MM.1S (cell line): Measurements from ENCODE around the gene ROCK1.

Experiments
- DNase-seq: peaks from one replicate; pipeline ENCODE4 v3.0.0-alpha.2; 2015
- H2AFZ ChIP-seq: fragments of 300-600 bp; sonication (generic); 2 replicates; pipeline ENCODE4 v1.6.0; 2016; ENCODE audit warnings: antibody characterized with exemption, low read length
- H3F3A ChIP-seq: fragments of 300-600 bp; sonication (generic); 2 replicates; pipeline ENCODE4 v1.6.1; 2016; ENCODE audit warnings: mild to moderate bottlenecking, antibody characterized with exemption, low read length, moderate library complexity, mixed read lengths; ENCODE audit not compliant: insufficient read depth
- H3K27ac ChIP-seq: fragments of 300-600 bp; sonication (generic); 2 replicates; pipeline ENCODE4 v1.5.1; 2016; ENCODE audit warnings: mild to moderate bottlenecking, low read length
- H3K27me3 ChIP-seq: fragments of 300-600 bp; sonication (generic); replicated peaks from 2 replicates; pipeline ENCODE4 v1.6.0; 2016; ENCODE audit warnings: low read length; ENCODE audit not compliant: insufficient read depth
- H3K36me3 ChIP-seq: fragments of 300-600 bp; sonication (generic); replicated peaks from 2 replicates; pipeline ENCODE4 v1.6.1; 2016; ENCODE audit warnings: mild to moderate bottlenecking, low read length, mixed read lengths; ENCODE audit not compliant: insufficient read depth
- H3K4me1 ChIP-seq: fragments of 300-600 bp; sonication (generic); 2 replicates; pipeline ENCODE4 v1.6.1; 2016; ENCODE audit warnings: low read length, mixed read lengths
- H3K4me2 ChIP-seq: fragments of 300-600 bp; sonication (generic); 2 replicates; pipeline ENCODE4 v1.6.0; 2016; ENCODE audit warnings: low read depth, low read length
- H3K4me3 ChIP-seq: fragments of 300-600 bp; sonication (generic); 2 replicates; pipeline ENCODE4 v1.5.1; 2016; ENCODE audit warnings: low read length, mixed read lengths
- H3K79me2 ChIP-seq: fragments of 300-600 bp; sonication (generic); 2 replicates; pipeline ENCODE4 v1.6.1; 2016; ENCODE audit warnings: mixed run types, low read length, mixed read lengths
- H3K9ac ChIP-seq: fragments of 300-600 bp; sonication (generic); 2 replicates; pipeline ENCODE4 v1.6.1; 2016; ENCODE audit warnings: low read length, mixed read lengths
- H3K9me2 ChIP-seq: fragments of 300-600 bp; sonication (generic); replicated peaks from 2 replicates; pipeline ENCODE4 v1.6.1; 2016; ENCODE audit warnings: mild to moderate bottlenecking, low read length, mixed read lengths; ENCODE audit not compliant: insufficient read depth
- H3K9me3 ChIP-seq: fragments of 300-600 bp; sonication (generic); replicated peaks from 2 replicates; pipeline ENCODE4 v1.6.1; 2016; ENCODE audit warnings: mild to moderate bottlenecking, low read length, mixed read lengths; ENCODE audit not compliant: insufficient read depth
- H4K20me1 ChIP-seq: fragments of 300-600 bp; sonication (generic); 2 replicates; pipeline ENCODE4 v1.6.1; 2016; ENCODE audit warnings: mild to moderate bottlenecking, low read length, moderate library complexity, mixed read lengths; ENCODE audit not compliant: insufficient read depth
- EZH2 ChIP-seq: fragments of 300-600 bp; sonication (generic); optimal IDR thresholded peaks from 2 replicates; pipeline ENCODE3; 2017; ENCODE audit warnings: low read depth, mild to moderate bottlenecking, antibody characterized with exemption, low read length, mixed read lengths
- EZH2phosphoT487 ChIP-seq: fragments of 300-600 bp; sonication (generic); IDR thresholded peaks from 2 replicates; pipeline ENCODE4 v1.6.1; 2018; ENCODE audit warnings: antibody characterized with exemption, low read length
- TF ChIP-seq, protein P1 (sequence below): fragments of 300-600 bp; sonication (generic); IDR thresholded peaks from 2 replicates; pipeline ENCODE4 v1.5.1; 2016; ENCODE audit warnings: antibody characterized with exemption, low read length, mixed read lengths

ROCK1 gene

DNA sequence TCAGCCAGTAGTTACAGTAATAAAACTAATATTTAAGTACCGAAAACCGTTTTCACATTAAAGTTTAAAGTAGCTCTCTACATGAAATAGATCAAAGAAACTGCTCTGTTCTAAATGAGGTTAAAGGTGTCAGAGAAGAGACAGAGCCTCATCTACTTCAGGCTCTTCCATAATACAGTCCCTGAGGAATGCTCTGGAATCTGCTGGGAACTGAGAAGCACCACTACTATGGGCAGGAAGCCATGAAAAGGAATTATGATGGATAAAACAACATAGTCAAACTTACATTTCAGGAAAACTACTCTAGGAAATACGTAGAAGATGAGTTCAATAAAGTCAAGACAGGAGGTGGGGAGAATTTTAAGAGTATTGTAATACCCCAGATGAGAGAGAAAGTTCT lies 60.0 kb downstream of the ROCK1 start:
- Histone ChIP-seq H3K79me2 (peaks cover 51% of the 10 kb centered on the region), H3K4me2 (no peak overlapping the region), H3K36me3 (no peaks in the 10 kb centered on the region), H3K9ac (no peak overlapping the region), H3K27me3 (no peaks in the 10 kb centered on the region), H3K9me3 (no peaks in the 10 kb centered on the region), H3K9me2 (no peaks in the 10 kb centered on the region), H4K20me1 (no peaks in the 10 kb centered on the region), H2AFZ (no peak overlapping the region), H3K4me3 (no peak overlapping the region), H3K4me1 (no peaks in the 10 kb centered on the region), H3F3A (no peaks in the 10 kb centered on the region), H3K27ac (no peak overlapping the region)
- no peak for DNase-seq
- TF ChIP-seq, protein P1, sequence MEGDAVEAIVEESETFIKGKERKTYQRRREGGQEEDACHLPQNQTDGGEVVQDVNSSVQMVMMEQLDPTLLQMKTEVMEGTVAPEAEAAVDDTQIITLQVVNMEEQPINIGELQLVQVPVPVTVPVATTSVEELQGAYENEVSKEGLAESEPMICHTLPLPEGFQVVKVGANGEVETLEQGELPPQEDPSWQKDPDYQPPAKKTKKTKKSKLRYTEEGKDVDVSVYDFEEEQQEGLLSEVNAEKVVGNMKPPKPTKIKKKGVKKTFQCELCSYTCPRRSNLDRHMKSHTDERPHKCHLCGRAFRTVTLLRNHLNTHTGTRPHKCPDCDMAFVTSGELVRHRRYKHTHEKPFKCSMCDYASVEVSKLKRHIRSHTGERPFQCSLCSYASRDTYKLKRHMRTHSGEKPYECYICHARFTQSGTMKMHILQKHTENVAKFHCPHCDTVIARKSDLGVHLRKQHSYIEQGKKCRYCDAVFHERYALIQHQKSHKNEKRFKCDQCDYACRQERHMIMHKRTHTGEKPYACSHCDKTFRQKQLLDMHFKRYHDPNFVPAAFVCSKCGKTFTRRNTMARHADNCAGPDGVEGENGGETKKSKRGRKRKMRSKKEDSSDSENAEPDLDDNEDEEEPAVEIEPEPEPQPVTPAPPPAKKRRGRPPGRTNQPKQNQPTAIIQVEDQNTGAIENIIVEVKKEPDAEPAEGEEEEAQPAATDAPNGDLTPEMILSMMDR: no peak
- TF ChIP-seq EZH2: no peak
- no peak for TF ChIP-seq EZH2phosphoT487

DNA sequence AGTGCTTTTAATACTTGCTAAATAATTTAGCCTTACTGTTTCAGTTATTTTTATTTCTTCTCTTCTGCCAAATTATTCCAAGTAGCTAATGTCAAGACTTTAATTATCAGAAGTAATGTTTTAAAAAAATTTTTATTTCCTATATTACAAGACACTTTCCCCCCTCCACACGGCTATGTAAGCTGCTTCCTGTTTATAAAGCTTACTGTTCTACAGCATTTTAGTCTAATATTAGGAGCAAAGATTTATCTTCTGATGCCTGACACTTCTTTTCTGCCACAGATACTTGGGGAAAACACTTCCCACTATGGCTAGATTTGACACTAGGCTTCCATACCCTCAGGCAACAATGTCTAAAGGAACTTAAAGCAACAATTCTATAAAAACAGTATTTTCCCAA lies 62.3 kb downstream of the ROCK1 start:
- Histone ChIP-seq H3K9me2 (no peaks in the 10 kb centered on the region), H3K4me2 (no peak overlapping the region), H3K36me3 (no peaks in the 10 kb centered on the region), H3K4me3 (no peak overlapping the region), H3K4me1 (no peaks in the 10 kb centered on the region), H3K9ac (no peak overlapping the region), H3K27ac (no peak overlapping the region), H3K79me2 (peaks cover 32% of the 10 kb centered on the region), H3K27me3 (no peaks in the 10 kb centered on the region), H2AFZ (no peak overlapping the region), H3F3A (no peaks in the 10 kb centered on the region), H3K9me3 (no peaks in the 10 kb centered on the region), H4K20me1 (no peaks in the 10 kb centered on the region)
- DNase-seq: no peak
- TF ChIP-seq, protein P1: no peak
- TF ChIP-seq EZH2phosphoT487 (no peak), EZH2 (no peak)

DNA sequence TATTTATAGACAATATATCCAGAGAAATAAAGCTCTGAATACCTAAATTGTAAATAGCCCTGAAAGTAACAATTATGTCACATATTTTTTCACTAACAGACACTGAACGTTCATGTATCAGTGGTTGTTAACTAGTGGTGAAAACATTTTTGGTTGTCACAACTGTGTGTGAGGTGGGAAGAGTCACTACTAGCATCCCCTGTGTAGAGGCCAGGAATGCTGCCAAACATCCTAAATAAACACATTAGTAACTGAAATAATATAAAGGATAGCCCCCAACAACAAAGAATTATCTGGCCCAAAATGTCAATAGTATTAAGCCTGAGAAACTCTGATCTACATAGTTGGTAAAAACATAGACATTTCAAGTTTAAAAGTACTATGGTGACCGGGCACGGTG lies 64.5 kb downstream of the ROCK1 start:
- no peaks in the 10 kb centered on the region for H4K20me1 ChIP-seq
- H3K79me2 ChIP-seq: peaks cover 15% of the 10 kb centered on the region
- TF ChIP-seq EZH2 (no peak), EZH2phosphoT487 (no peak)
- TF ChIP-seq, protein P1: no peak

More for the DNA sequence above, 64.5 kb downstream of the ROCK1 start:
- no peak for DNase-seq
- Histone ChIP-seq H3K4me2 (no peak overlapping the region), H3K27ac (no peak overlapping the region), H3K9ac (no peak overlapping the region), H3K27me3 (no peaks in the 10 kb centered on the region), H3K4me3 (no peak overlapping the region), H3F3A (no peaks in the 10 kb centered on the region), H3K36me3 (no peaks in the 10 kb centered on the region), H3K4me1 (no peaks in the 10 kb centered on the region), H3K9me2 (no peaks in the 10 kb centered on the region), H2AFZ (no peak overlapping the region), H3K9me3 (no peaks in the 10 kb centered on the region)
